Amygdala (tissue), 56 donors: ENCODE measurements around the gene BTBD16.

ENCODE experiments used
- DNase-seq, 56 donors: peaks; one replicate each; lab custom pipeline; 2025; lab: John Stamatoyannopoulos, UW

Gene BTBD16

DNA sequence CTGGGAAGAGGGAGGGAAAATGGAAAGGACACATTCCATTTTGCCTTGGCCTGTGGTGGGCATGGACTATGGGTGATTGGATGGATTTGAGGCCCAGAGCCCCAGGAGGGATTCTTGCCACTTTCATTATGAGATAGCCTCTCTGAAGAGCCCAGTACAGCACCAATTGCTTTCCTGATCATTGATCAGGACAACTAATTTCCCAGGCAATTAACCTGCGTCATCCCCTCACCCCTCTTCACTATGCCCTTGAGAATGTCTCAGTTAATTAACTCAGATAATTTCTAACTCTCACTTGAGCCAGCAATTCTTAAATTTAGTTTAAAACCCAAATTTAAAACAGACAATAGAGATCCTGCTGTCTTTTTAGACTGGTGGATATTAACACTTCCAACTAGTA lies 90.0 kb downstream of the BTBD16 start:
- no peak for DNase-seq

DNA sequence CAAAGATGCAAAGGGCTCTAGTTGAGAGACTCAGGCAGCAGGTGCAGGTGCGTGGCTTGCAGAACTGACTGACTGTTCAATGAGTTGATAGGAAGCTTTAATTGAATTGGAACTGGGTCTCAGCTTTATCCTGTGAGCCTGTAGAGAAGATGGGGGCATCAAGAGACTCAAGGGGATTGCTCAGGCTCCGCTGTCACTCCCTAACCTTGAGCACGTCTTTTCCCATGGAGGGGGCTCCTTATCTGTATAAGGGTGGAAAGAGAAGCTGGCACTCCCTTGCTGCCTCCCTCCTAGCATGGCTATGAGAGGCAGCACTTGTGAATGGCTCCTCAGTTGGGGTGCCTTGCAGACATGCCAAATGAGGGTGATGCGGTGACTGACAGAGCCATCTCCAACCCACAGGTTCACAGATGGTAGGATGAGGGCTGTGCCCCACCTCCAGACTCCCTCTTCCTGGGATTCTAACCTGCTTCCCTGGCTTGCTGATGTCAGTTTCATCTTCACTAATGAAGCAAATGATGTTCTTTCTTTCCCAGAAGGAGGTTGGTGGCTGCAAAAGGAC lies 91.0 kb downstream of the BTBD16 start:
- DNase-seq: no peak

DNA sequence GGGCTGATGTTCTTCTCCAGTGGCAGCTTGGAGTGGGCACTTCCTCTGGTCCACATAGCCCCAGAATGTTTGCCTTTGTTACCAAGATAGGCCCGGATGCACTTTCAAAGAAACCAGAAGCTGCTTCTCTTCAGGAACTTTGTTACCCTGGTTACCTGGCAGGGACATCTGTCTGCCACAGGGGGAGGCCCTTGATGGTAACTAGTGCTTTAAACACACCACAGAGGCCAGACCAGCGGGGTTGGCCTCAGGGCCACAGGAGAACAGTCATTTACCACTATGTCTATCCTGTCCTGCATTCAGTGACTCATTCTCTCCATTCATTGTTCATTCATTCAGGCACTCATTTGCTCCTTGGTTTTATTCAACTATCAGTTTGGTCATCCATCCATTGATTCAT lies 91.5 kb downstream of the BTBD16 start:
- no peak for DNase-seq

DNA sequence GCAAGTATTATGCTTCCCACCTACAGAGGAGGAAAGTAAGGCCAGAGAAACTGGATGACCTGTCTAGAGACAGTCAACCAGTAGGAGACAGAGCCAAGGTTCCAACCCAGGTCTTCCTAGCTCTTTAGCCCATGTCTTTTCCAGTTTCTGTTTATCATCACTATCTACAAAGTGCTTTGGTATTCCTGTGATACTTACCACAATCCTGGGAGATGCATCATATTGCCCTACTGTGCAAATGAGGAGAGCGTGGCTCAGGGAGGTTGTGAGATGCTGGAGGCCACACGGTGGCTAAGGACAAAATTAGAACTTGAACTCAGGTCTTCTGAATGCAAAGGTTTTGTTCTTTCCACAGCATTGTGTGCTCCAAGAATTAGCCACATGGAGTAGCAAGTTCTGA lies 92.2 kb downstream of the BTBD16 start:
- no peak for DNase-seq

DNA sequence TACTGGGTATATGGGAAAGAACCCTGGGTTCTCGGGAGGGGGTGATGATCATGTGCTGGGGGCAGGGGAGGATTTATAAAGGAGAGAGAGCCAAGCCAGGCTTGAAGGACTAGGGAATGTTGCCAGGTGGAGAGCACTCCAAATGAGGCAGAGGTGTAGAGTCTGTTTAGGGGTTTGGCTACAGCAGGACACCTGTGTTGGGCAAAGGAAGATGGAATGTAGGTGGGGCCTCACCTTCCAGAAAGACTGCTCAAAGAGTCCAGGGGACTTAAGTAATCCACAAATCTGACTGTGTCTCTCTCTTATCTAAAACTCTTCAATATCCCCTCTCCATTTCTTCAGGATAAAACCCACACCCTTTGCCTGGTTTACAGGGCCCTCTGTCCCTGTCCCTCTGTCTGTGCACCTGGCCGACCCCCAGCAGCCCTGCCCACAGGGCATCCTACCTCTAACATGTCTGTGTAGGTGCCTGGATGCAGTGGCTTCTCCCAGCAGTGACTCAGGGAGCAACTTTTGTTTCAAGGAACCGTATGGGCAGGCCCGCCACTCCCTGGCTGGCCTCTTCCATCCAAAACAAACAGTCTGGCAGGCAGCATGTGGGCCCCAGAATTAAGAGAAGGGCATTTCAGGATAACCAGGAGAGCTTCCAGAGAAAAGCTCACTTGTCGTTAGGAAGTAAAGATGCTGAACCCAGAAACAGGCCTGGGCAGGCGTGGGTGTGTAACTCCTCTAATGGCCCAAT lies 92.8 kb downstream of the BTBD16 start:
- DNase-seq: no peak

DNA sequence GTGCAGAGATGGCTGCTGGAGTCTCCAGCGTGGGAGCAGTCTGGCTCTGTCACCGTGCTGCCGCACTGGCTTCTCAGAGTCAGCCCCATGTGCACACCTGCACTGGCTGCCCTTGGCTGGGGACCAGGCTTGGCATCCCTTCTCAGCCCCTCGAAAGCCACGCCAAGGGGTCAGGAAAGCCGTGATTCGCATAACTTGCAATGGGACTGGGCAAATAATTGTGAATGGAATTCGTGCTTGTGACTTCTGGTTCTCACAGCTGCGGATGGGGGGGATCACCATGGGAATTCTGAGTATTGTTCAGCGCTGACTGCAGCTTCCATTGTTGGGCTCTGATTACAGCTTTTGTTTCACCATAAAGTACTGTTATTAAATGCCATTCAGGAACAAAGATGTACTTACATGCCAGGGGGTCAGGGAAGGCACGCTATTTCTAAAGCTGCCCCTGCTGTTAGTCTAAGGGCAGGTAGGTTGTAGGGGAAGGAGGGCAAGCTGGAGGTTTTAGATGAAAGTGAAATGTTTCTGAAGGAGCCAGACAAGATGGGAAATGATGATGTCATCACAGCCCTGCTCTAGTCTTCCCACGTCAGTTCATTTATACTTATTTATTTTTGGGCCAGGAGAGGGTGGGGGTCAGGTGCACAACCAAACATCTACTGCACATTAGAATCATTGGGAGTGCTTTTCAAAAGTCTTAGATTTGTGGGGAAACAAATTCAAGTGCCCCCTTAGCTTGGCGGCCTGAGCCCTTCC lies 97.6 kb downstream of the BTBD16 start:
- peak in 43 of 56 donors; percentile 15 to 79 (median 50) for DNase-seq

DNA sequence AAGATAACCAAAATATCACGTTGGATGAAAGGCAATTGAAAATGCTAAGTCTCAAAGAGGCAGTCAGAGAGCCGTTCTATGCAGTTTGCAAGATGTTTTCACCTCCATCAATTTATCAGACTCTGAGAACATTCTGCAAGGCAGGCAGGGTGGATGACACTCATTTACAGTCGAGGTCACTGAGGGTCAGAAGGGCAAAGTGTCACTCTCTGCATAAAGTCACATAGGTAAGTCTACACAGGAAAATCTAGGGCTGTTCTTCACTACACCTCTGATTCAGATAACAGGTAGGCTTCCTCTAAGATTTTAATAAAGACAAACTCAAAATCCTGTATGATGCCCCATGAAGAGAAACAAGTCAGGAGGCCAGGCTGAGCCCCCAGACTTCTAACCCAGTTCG lies 102.0 kb downstream of the BTBD16 start:
- DNase-seq: no peak

DNA sequence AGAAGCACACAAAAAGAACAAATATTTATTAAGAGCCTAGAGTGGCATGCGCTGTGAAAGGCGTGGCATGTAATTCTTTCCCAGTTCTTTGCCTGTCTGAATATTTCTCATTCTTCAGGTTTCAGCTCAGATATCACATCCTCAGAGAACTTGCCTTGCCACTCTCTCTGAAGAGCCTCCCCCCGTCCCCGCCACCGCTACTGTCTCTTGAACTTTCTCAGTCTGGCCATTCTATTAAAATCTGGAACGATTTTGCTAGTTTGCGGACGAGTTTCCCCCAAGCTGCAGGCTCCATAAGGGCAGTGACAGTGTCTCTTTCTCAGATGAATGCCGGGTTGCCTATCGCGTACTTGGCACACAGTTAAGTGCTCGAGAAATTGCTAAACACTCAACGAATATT lies 102.6 kb downstream of the BTBD16 start:
- peak in 15 of 56 donors; percentile 6 to 68 (median 32) for DNase-seq

DNA sequence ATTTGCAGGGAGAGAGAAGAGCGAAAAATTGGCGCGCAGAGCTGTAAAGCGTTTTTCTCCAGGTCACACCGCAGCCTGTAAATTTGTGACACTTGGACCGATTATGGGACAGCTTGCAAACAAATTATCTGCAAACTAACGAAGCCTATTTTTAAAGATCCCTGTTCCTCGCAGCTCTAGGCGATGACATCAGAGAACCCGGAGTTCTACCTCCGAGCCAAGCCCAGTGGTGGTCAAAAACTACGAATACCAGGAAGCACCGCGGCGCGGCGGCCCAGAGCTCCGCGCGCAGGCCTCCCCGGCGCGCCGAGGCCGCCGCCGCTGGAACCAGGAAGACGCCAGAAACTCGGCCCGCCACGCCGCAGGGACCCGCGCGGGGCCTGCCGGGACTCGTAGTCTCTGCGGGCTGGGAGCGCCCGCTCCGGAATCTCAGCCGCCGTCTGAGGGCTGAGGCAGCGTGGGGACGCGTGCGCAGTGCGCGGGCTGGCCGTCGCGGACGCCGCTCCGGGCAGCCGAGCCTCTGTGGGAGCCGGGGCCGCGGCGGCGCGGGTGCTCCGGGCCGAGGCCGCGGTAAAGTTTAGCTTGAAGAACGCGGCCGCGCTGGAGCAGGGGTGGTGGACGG lies 103.3 kb downstream of the BTBD16 start, which contains the start of gene PLEKHA1:
TSS of gene PLEKHA1 (plus strand) at position 472 of the 622 bp plus-strand sequence. CDS start 18,493 bp downstream, outside the sequence.
- peak; percentile 66 to 98 (median 92) for DNase-seq

DNA sequence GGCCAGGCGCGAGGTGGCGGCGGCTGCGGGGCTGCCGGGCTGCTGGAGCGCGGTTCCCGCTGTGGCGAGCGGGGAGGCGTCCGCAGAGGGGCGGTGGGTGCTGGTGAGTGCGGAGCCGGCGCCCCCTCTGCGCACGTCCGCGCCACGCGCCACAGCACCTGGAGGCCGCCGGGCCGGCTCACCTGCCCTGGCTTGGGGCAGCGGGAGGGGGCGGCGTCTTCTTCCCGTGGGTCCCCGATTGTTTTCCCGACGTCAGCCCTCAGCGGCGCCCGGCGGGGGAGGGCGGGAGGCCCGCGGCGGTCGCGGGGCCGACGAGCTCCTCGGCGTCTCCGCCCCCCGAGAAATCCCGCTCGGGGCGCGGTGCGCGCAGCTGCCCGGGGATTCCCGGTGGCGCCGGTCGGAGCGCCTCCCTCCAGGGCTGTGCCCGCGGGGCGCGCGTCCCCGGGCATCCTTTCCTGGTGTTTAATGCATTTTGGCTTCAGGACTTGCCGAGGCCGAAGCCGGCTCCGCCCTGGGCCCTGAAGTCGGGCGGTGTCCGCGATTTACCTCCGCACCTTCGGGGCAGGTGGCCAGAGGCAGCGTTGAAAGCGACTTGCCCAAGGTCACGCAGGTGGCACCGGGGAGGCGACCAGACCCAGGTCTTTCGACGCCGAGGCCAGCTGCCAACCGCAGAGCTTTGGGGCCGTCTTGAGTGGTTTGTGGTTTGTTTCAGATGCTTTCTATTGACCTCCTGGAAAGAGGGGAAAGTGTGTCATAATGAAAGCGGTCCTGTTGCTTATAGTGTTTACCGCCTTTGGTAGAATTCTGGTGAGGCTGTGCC lies 104.0 kb downstream of the BTBD16 start:
- DNase-seq: peak in 38 of 56 donors; percentile 13 to 76 (median 54)

DNA sequence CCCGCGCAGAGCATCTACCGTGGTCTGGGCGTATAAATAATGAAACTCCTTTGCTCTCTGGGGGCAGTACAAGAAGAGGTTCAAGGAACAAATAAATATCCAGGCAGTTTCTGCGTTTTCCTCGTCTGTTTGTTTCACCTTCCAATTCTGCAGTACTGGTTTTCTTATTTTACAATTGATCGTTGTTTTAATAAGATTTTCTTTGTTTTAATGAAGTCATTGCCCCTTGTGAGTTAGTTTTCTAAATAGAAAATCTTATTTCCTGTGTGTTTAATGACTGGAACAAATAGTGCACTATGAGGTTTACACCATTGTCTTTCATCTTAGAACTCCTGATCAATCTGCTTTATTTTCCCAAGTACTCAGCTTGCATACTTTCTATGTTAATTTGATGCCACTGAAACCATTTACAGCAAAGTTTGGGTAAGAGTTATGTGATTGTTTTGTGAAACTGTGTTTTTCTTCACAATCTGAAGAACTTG lies 104.6 kb downstream of the BTBD16 start:
- DNase-seq: no peak

DNA sequence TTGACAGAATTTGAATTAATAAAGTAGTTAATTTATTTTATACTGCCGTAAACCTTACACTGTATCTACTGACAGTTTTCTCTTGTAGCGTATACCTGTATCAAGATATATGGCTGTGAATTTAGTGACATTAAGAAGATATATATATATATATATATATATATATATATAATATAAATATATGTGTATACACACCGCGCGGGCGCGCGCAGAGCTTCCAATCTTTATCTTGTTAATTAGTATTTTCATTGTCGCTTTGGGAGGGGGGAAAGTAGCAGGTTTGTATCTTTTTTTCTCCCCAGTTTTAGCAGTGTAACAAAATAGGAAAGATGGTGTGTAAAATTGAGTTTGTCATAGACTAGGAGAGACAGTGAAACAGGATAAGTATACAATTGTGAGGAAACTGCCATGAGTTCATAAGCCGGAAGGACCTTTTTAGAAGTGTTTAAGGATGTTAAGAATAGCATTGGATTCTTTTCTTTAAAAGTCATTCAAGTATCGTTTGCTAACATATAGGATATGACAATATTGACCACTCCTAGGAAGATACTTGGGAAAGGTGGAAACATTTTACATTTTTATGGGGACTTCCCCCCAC lies 105.4 kb downstream of the BTBD16 start:
- DNase-seq: no peak

DNA sequence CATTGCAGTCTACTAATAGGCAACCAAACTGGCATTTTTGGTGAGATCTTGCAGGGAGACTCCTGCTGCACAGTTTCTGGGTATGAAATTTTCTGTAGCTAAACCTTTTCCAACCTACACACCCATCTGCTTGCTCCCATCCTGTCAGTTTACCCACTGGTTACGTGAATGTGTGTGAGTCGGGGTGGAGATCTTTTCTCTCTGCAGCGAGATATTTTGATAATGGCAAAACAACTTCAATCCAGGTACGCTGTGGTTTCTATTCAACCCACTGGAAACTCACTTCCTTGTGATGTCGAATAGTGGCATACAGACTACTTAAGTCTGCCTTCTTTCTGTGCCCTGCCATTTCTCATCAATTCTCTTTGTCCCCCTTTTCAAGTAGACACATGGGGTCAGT lies 107.9 kb downstream of the BTBD16 start:
- DNase-seq: no peak

DNA sequence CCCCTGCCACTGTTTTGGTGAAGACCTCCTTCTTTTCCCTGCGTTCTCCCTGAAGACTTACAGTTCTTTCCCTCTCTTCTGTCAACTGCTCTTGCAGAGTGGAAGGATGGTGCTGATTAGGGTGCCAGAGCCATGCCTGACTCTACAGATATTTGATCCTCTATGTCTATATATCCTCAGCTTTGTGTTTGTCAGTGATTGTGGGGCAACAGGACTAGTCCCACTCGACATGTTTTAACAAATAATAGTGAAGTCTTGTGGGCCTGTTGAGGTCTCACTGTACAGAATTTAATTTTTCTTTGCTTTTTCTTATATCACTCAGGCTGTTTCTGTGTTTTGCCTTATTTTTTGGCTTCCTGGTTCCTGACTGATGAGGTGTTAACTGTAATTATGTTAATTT lies 108.4 kb downstream of the BTBD16 start:
- no peak for DNase-seq

DNA sequence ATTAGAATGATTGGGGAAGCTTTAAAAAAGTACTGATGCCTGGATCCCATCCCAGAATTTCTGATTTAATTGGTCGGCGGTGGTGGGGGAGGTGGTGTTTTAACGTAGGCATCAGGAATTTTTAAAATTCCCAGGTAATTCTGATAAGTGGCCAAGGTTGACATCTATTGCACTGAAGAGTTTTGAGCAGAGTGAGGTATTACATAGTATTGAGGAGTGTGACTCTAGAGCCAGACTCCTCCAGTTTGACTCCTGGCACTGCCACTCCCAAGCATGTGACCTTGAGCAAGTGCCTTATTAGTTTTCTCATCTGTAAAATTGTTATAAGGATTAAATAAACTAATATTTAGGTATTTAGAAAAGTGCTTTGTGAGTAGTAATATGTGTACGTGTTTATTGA lies 109.6 kb downstream of the BTBD16 start:
- no peak for DNase-seq

DNA sequence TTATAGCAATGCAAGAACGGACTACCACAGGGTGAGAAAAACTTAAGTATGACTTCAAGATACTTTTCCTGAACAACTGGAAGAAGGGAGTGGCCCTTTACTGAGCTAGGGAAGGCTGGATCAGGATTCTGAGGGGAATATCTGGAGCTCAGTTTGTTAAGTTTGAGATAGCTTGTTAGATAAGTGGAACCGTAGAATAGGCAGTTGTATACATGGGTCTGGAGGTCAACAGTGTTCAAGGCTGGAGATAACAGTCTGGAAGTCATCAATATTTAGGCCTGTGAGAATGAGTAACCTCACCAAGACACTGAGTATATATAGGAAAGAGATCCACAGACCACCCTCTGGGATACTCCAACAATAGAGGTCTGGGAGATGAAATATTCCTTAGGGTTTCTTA lies 110.6 kb downstream of the BTBD16 start:
- DNase-seq: no peak

DNA sequence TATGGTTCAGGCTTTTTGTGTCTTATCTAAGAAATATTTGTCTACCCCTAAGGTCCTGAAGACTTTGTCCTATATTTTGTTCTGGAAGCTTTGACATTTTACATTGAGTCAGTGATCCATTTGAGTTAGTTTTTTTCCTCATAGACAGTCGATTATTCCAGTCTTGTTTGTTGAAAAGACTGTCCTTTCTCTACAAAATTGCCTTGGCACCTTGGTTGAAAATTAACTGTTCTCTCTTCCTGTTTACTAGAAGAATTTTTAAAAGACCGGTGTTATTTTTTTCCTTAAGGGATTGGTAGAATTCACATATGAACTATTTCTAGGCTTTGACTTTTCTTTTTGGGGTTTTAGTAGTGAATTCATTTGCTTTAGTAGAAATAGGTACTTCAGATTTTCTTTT lies 115.4 kb downstream of the BTBD16 start:
- DNase-seq: no peak

DNA sequence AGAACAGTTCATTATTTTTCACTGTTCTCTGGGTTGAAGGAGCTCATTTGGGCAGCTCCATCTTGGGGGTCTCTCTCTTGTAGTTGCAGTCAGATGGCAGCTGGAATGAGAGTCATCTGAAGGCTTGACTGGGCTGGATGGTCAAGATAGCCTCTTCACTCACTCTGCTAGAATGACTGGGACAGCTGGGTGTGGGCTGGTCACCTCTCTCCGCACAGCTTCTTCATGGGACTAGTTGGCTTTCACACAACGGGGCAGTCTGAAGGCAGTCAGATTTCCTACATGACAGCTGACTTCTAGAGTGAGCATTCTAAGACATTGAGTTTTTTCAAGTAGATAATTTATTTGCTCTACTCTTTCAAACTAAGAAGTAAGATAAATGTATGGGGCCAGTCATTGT lies 116.5 kb downstream of the BTBD16 start:
- no peak for DNase-seq
